Neural cell (in vitro differentiated cells): Measurements from ENCODE around the gene CEL.

Experiments used
- CTCF ChIP-seq: fragments of 450-650 bp; IDR thresholded peaks from 2 replicates; pipeline ENCODE4 v1.5.1; 2014; ENCODE audit warnings: antibody characterized with exemption, mild to moderate bottlenecking, moderate library complexity; ENCODE audit not compliant: poor library complexity, severe bottlenecking
- EP300 ChIP-seq: fragments of 450-650 bp; conservative IDR thresholded peaks from 2 replicates; pipeline ENCODE4 v1.6.1; 2014; ENCODE audit warnings: antibody characterized with exemption, mild to moderate bottlenecking, moderate library complexity; ENCODE audit not compliant: poor library complexity, severe bottlenecking

GRCh38 chr9:133060417-133060841, 1.4 kb upstream of the CEL start:
- TF ChIP-seq EP300, result no peak
- no peak for TF ChIP-seq CTCF
